CD4-positive, alpha-beta T cell (primary cell): Measurements from ENCODE around the gene SYNGR1. TPM values are rescaled to one million over a fixed set of nuclear protein-coding genes. Genes with fewer than 3 reads are reported as not detected.
"Not testable (repeated sequence)": the region's sequence is repeated elsewhere in the genome, so short reads cannot be mapped to it uniquely, and the experiment has no call there.

Experiments
- ATAC-seq: fragments of 200-7000 bp; cut with Tn5 transposase; one replicate; pipeline ENCODE4 v1.10.0; 2022; ENCODE audit warnings: mild to moderate bottlenecking; ENCODE audit not compliant: poor library complexity
- CTCF ChIA-PET: fragments of 350-600 bp; sonication (Branson Sonifier 250); formaldehyde crosslinking; loops from one replicate; lab custom pipeline; 2021; ENCODE audit warnings: antibody characterized with exemption, inconsistent platforms; lab: Charles Lee
- POLR2A ChIA-PET: fragments of 350-600 bp; sonication (Branson Sonifier 250); formaldehyde crosslinking; loops from one replicate; lab custom pipeline; 2021; ENCODE audit warnings: antibody characterized with exemption, inconsistent platforms; lab: Charles Lee
- DNase-seq, 14 experiments: peaks; one replicate each; pipeline ENCODE4 v3.0.0-alpha.2; 2013 to 2020; ENCODE audit warnings: mixed read lengths in 2 of 14
- H3K27ac ChIP-seq, 2 donors: one replicate each; pipeline versions ENCODE4 v1.5.1 to v1.7.0; 2013; ENCODE audit warnings: low read length in 2 of 2, low read depth in 1 of 2, mild to moderate bottlenecking in 1 of 2
- H3K27me3 ChIP-seq, 2 experiments: 1 replicate in 1 of 2; 2 replicates in 1 of 2; pipeline versions ENCODE4 v1.6.1 to v1.7.0; 2013; ENCODE audit warnings: low read length in 2 of 2, control low read depth in 1 of 2, mild to moderate bottlenecking in 1 of 2, moderate library complexity in 1 of 2; ENCODE audit not compliant: insufficient read depth in 2 of 2, control insufficient read depth in 1 of 2
- H3K36me3 ChIP-seq: one replicate; pipeline ENCODE4 v1.6.1; 2013; ENCODE audit warnings: low read length, control low read depth; ENCODE audit not compliant: insufficient read depth
- H3K4me1 ChIP-seq: one replicate; pipeline ENCODE4 v1.6.1; 2013; ENCODE audit warnings: low read length, control low read depth; ENCODE audit not compliant: insufficient read depth
- H3K4me3 ChIP-seq: one replicate; pipeline ENCODE4 v1.5.1; 2013; ENCODE audit warnings: mild to moderate bottlenecking, low read length, moderate library complexity
- H3K9me3 ChIP-seq, 2 experiments: 1 replicate in 1 of 2; 2 replicates in 1 of 2; pipeline versions ENCODE4 v1.6.1 to v1.7.0; 2013; ENCODE audit warnings: low read length in 2 of 2, mild to moderate bottlenecking in 2 of 2, control low read depth in 1 of 2, moderate library complexity in 1 of 2; ENCODE audit not compliant: control insufficient read depth in 1 of 2, insufficient read depth in 1 of 2
- H3K27ac Mint-ChIP-seq: one replicate; pipeline ENCODE4 v1.8.0; 2020; ENCODE audit warnings: mixed read lengths
- H3K27me3 Mint-ChIP-seq: one replicate; pipeline ENCODE4 v1.8.0; 2021; ENCODE audit warnings: mixed read lengths
- H3K36me3 Mint-ChIP-seq: one replicate; pipeline ENCODE4 v1.8.0; 2021; ENCODE audit warnings: low read depth, mixed read lengths
- H3K4me1 Mint-ChIP-seq: one replicate; pipeline ENCODE4 v1.8.0; 2021; ENCODE audit warnings: low read depth, mixed read lengths
- H3K4me3 Mint-ChIP-seq: one replicate; pipeline ENCODE4 v1.8.0; 2020; ENCODE audit warnings: mild to moderate bottlenecking, mixed read lengths
- H3K9me3 Mint-ChIP-seq: one replicate; pipeline ENCODE4 v1.8.0; 2020; ENCODE audit warnings: mixed read lengths
- CTCF ChIP-seq: fragments of 200-600 bp; IDR thresholded peaks from one replicate; pipeline ENCODE4 v1.8.0; 2022; ENCODE audit warnings: antibody characterized with exemption, mild to moderate bottlenecking
- intact Hi-C, 2 experiments: fragments of 100-400 bp; cut with DNase I in 1 of 2; cut with micrococcal nuclease in 1 of 2; formaldehyde crosslinking; loops; one replicate each; pipeline versions ENCODE4 v1.15.1 to v1.9.0; 2023 to 2025; cut with DNase I, micrococcal nuclease
- total RNA-seq, 174 experiments: library from RNA in 2 of 174; stranded (reverse) in 2 of 174; gene quantifications; one replicate each; pipeline ENCODE4 v1.2.3 and lab custom pipeline; 2021 to 2026

Gene SYNGR1
- total RNA-seq, 2 experiments from 2014 or later = 0.44 to 0.59 TPM

- Histone ChIP-seq H3K27ac (peak within 1 kb of the TSS; percentile 88 to 92), H3K4me3 (peak within 1 kb of the TSS; percentile 90), H3K27me3 (no peaks in the 10 kb centered on the region), H3K9me3 (no peaks in the 10 kb centered on the region), H3K4me1 (peaks cover 57% of the 10 kb centered on the region), H3K36me3 (peaks cover 41% of the 10 kb centered on the region)
- Mint-ChIP-seq H3K27me3 (no peaks in the 10 kb centered on the region), H3K9me3 (no peaks in the 10 kb centered on the region), H3K36me3 (peaks cover 57% of the 10 kb centered on the region), H3K4me3 (peak within 1 kb of the TSS; percentile 99), H3K27ac (peak within 1 kb of the TSS; percentile 96), H3K4me1 (peaks cover 41% of the 10 kb centered on the region)
- DNase-seq = peak; percentile 96 to 99 (median 98)
- CTCF ChIA-PET = interaction anchor here (0.7 to 5.4 kb wide), 11 partner anchors 24 to 450 kb away, joined by 3 to 43 read pairs (median 3); partner anchors contain the start of genes ATF4, CBX7 and TAB1
- peak; percentile 76 for ATAC-seq
- POLR2A ChIA-PET = interaction anchor here (0.6 to 5.9 kb wide), 59 partner anchors 9 to 1537 kb away, joined by 3 to 163 read pairs (median 5); partner anchors contain the start of genes ATF4, CBX6, CBX7 and GTPBP1
- intact Hi-C loops = loop anchor here (1.0 to 10.0 kb wide), 10 partner anchors 68 to 1265 kb away; partner anchors contain the start of genes CBX7 (in 2 of the 2), PDGFB (in 2 of the 2), ATF4 (in 1 of the 2) and CBX6 (in 1 of the 2)
- TF ChIP-seq CTCF = no peak
These were observed 30.3 kb upstream of the SYNGR1 start, which contains the start of gene RPL3 for GRCh38 chr22:39319284-39320022. Gene RPL3 (minus strand): TSS chr22:39319623. CDS start chr22:39319597, 26 bp downstream.

- intact Hi-C loops = loop anchor here in 1 of 2 experiments (5.0 kb wide), 1 partner anchor 67 kb away; no protein-coding TSS in a partner anchor
- H3K27ac ChIP-seq, H3K9me3 ChIP-seq, H3K27me3 ChIP-seq, ATAC-seq, H3K9me3 Mint-ChIP-seq, H3K27me3 Mint-ChIP-seq: not testable (repeated sequence)
- ChIA-PET CTCF (interaction anchor here (0.8 to 5.4 kb wide), 4 partner anchors 23 to 450 kb away, joined by 3 to 43 read pairs (median 4); no protein-coding TSS in a partner anchor), POLR2A (interaction anchor here (1.3 to 5.9 kb wide), 19 partner anchors 11 to 857 kb away, joined by 3 to 163 read pairs (median 13); partner anchors contain the start of genes CBX7, PDGFB, RPS19BP1 and SYNGR1)
- DNase-seq = peak in 1 of 14 experiments; percentile 46
- peaks cover 29% of the 10 kb centered on the region for H3K36me3 ChIP-seq
- peak overlapping the region; percentile 90 for H3K4me3 ChIP-seq
- H3K36me3 Mint-ChIP-seq = peaks cover 45% of the 10 kb centered on the region
- H3K4me1 Mint-ChIP-seq = peaks cover 40% of the 10 kb centered on the region
- peak overlapping the region; percentile 96 for H3K27ac Mint-ChIP-seq
- H3K4me3 Mint-ChIP-seq = peak overlapping the region; percentile 88
- H3K4me1 ChIP-seq = peaks cover 46% of the 10 kb centered on the region
These were observed 29.2 kb upstream of the SYNGR1 start for GRCh38 chr22:39320616-39321029.

- no peaks in the 10 kb centered on the region for H3K9me3 ChIP-seq
- H3K27ac ChIP-seq = no peak overlapping the region
- H3K4me3 Mint-ChIP-seq = no peak overlapping the region
- DNase-seq (no peak), ATAC-seq (no peak)
- H3K4me1 Mint-ChIP-seq = no peaks in the 10 kb centered on the region
- peaks cover 3% of the 10 kb centered on the region for H3K4me1 ChIP-seq
- intact Hi-C loops = no loop called here
- TF ChIP-seq CTCF = no peak
- no peak overlapping the region for H3K27ac Mint-ChIP-seq
- H3K4me3 ChIP-seq = no peak overlapping the region
- no peaks in the 10 kb centered on the region for H3K27me3 Mint-ChIP-seq
- no peaks in the 10 kb centered on the region for H3K9me3 Mint-ChIP-seq
- H3K36me3 Mint-ChIP-seq = no peaks in the 10 kb centered on the region
- ChIA-PET CTCF (no interaction called here), POLR2A (no interaction called here)
- H3K27me3 ChIP-seq = no peaks in the 10 kb centered on the region
- H3K36me3 ChIP-seq = no peaks in the 10 kb centered on the region
These were observed 24.3 kb upstream of the SYNGR1 start for GRCh38 chr22:39325392-39325932.
